ENCODE measurements around the gene C9orf85.

Gene C9orf85

DNA sequence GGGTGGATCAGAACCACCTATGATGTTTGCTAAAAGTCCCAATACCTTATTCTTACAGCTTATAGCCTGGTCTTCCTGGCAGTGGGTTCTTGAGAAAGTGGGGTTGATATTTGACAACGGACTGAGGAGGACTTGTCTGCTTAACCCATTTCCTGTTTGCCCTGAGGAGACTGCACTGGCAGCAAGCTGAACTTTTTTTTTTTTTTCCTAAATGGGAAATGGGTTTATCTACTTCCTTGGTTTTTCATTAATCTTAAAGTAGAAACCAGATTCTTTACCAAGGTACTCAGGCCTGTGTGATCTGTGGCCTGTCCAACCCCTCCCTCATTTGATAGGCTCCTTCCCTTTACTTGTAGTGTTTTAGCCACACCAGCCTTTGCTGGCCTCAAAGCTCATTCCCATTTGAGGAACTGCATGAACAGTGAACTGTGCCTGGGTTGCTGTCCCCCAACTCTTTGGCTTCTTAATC is 101.9 kb downstream of the C9orf85 start:
- DNase-seq, result no peak

DNA sequence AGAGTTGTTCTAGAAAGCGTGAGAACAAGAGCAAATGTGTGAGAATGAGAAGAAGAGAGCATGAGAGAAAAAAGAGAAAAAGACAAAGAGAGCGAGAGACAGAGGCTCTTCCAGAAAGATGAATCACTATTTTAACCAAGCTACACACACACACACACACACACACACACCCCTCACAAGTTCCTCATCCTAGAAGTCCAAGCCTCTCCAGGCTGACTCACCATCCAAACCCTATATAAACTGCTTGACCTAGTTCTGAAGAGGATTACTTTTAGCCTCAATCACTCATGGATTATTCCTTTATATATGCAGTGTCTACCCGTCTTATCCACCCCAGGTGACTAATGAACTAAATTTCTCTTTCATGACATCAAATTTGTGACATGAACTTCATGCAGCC is 111.4 kb downstream of the C9orf85 start:
- no peak for DNase-seq

All from NCI-H1105 (cell line).